CD4-positive, alpha-beta T cell treated with Interleukin-17A for 1 hour (primary cell): ENCODE measurements around the gene WAC.
A peak's percentile ranks its signal among the peaks of the same experiment; 100 is the strongest.
"Not testable (repeated sequence)": the region's sequence is repeated elsewhere in the genome, so short reads cannot be mapped to it uniquely, and the experiment has no call there.

ENCODE experiments used
- DNase-seq: peaks from one replicate; pipeline ENCODE4 v3.0.0-alpha.2; 2020

WAC gene, protein sequence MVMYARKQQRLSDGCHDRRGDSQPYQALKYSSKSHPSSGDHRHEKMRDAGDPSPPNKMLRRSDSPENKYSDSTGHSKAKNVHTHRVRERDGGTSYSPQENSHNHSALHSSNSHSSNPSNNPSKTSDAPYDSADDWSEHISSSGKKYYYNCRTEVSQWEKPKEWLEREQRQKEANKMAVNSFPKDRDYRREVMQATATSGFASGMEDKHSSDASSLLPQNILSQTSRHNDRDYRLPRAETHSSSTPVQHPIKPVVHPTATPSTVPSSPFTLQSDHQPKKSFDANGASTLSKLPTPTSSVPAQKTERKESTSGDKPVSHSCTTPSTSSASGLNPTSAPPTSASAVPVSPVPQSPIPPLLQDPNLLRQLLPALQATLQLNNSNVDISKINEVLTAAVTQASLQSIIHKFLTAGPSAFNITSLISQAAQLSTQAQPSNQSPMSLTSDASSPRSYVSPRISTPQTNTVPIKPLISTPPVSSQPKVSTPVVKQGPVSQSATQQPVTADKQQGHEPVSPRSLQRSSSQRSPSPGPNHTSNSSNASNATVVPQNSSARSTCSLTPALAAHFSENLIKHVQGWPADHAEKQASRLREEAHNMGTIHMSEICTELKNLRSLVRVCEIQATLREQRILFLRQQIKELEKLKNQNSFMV

DNA sequence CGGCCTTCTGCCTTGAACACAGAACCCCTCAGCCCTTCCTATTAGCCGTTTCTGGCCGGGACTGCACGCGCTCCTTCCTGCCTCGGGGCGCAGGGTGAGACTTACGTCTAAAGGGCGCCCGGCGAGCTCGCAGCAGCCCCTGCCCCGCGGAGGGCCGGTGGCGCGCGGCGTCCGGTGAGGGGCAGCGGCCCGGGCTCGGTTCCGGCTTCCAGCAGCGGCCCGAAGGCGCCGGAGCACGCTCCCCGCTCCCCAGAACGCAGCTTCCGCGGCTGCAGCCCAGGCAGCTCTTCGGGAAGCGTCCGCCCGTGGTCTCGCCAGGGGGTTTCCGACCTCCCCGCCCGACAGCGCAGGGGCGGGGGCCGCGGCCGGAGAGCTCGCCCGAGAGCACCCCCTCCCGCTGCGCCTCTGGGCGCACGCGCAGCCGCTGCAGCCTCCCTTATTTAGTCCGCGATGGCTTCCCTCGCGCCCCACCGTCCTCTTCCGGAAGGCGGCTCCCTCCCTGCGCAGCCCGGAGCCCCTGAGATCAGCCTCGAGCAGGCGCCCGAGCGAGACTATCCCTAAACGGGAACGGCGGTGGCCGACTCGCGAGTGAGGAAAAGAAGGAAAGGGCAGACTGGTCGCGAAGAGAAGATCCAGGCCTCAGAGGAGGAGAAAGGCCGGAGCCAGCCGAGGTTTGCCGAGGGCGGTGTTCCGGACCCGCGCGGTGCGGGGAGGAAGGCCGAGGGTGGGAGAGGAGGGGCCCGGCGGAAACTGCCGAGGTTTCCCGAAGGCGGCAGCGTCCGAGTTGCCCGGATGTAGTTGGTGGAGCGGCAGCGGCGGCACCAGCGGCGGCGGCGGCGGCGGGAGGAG, at the start of gene WAC:
TSS of gene WAC (plus strand) at position 782 of the 849 bp plus-strand sequence. CDS start 462 bp downstream, outside the sequence.
- peak; percentile 96 for DNase-seq

DNA sequence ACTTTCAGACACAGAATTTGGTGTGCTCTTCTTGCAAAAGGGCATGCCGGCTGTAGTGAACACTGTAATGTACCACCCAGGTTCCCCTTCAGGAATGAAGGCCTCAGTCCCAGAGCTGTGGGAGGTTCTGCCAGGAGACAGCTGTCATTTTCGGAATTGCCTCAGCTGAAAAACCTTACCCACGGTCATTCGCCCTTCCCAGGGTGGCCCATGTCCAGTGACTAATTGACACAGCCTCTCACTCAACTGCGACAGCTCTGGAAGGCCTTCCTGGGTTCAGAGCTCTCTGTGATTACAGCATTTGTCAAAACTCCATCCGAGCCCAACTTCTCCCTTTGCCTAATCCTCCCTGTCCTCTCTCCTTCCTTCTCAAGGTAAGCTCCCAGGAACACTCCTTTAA, 43.7 kb upstream of the WAC start:
- no peak for DNase-seq

DNA sequence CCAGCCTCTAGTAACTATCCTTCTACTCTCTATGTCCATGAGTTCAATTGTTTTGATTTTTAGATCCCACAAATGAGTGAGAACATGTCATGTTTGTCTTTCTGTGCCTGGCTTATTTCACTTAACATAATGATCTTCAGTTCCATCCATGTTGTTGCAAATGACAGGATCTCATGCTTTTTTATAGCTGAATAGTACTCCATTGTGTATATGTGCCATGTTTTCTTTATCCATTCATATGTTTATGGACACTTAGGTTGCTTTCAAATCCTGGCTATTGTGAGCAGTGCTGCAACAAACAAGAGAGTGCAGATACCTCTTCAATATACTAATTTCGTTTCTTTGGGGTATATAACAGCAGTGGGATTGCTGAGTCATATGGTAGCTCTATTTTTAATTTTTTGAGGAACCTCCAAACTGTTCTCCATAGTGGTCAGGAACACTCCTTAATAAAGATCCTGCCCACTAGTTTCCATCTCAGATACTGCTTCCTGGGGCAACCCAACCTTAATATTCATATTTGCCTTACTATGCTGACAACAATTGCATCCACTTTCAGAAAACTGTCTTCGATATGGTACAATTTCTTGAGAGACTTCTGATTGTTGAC, 42.6 kb upstream of the WAC start:
- DNase-seq, result not testable (repeated sequence)

DNA sequence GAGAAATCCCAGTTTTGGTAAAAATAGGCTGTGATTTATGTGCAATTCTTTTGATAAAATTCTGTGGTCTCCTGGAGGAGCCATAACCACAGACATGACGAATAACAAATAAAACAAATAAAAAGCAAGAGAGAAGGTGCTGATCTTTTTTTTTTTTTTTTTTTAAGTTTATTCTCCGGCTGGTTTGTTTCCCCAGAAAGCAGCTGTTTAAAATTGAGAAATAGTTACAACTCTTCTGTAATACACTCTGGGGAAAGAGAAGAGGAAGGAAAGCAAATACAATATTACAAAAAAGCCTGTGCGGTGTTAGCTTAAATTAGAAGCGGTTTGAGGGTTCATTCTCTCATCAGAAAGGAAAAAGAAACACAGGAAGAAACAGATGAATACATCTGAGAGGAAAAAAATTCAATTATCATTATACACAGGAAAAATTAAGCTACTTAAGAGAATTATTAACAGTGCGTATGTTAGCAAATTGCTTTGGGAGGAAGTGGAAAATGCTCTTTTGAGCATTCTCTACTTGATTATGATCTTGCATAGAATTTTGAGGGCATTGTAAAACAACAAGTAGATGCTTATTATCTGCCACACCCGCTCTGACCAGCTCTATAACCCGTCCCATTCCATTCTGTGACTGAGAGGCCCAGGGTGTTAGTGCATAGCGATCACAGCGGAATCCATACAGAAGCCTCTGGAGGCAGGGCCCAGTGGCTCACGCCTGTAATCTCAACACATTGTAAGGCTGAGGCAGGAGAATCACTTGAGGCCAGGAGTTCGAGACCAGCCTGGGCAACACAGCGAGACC, 40.6 kb upstream of the WAC start:
- DNase-seq, result no peak

DNA sequence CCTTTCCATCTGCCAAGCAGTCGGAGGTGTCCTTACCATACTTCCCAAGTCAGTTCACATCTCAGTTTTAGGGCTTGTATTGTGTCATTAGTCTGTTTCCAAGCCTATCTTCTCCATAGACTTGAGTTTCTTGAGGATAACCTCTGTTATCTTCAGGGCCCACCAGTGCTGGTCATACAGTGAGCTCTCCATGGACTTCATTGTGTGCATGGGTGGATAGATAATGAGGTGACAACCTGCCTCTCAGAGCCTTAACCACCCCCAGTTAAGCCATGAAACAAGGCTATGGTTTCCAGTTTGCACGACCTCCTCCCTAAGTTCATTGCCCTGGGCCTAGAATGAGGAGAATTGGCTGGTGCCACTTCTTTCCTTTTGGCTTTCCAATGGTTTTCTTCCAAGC, 38.5 kb upstream of the WAC start:
- DNase-seq, result no peak

DNA sequence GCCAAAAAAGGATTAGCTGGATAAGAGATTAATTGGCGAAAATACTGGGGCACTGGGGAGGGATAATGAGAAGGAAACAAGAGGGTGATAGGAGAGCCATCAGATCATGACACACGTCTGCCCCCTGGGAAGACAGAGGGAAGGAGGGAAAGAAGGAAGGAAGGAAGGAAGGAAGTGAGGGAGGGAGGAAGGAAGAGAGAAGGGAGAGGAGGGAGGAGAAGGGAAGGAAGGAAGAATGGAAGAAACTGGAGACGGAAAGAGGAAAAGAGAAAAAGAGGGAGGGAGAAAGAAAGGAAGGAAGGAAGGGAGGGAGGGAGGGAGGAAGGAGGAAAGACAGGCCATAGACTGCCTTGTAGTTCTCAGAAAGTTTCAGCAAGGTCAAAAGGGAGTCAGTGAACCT, 37.8 kb upstream of the WAC start:
- DNase-seq, result no peak

DNA sequence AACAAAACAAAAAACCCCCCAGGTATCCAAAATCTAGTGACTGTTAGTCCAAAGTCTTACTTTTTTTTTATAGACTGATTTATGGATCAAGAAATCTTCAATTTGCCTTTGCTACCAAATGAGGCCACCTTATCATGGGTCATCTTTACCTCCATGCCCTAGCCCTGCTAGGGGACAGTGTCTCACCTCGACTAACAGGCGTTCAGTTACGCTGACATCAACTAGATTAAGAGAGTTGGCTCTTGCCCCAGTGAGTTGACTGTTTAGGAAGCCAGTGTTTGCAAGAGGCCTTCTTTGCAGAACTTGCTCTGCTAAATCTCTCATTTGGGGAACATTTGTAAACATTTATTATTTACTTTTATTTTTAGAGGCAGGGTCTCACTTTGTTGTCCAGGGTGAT, 36.9 kb upstream of the WAC start:
- no peak for DNase-seq

DNA sequence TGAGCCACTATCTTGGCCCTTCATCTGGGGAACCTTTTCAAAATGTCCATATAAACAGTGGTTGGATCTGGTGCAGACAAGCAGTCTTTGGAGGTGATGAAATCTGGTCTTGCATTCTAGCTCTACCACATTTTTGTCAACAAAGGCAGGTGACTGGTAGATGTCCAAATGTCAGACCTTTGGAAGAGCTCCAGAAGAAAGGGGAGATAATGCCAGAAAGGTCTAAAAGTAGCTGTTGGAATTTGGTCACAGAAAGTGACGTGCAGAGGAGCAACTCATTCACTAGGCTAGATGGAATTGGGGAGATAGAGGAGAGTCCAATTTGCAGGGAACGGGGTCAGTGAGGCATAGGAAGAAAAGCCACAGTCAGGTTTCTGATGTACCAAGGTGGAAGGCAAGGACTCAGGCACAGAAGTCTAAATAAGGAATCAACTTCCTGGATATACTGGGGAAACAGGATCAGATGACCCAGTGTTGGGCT, 36.4 kb upstream of the WAC start:
- no peak for DNase-seq

DNA sequence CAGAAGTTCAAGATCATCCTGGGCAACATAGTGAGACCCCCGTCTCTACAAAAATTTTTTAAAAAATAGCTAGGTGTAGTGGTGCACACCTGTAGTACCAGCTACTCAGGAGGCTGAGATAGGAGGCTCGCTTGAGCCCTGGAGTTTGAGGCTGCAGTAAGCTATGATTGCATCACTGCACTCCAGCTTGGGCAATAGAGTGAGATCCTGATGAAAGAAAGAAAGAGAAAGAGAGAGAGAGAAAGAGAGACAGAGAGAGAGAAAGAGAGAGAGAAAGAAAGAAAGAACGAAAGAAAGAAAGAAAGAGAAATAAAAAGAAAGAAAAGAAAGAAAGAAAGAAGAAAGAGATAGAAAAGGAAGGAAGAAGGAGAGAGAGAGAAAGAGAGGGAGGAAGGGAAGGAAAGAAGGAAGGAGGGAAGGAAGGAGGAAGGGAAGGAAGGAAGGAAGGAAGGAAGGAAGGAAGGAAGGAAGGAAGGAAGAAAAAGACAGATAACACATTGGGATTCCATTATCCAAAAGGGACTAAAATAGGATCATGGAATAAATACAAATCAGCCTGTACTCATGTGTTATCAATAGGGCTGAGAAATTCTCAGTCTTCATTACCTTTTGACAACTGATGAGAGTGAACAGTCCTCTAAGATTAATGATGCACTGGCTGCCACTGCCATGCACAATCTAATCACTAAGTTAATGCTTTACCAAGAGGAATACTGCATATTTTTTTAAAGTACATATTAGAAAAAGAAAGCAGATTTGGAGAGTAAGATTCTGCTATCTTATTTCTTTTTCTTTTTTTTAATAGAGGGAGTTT, 35.4 kb upstream of the WAC start:
- no peak for DNase-seq

DNA sequence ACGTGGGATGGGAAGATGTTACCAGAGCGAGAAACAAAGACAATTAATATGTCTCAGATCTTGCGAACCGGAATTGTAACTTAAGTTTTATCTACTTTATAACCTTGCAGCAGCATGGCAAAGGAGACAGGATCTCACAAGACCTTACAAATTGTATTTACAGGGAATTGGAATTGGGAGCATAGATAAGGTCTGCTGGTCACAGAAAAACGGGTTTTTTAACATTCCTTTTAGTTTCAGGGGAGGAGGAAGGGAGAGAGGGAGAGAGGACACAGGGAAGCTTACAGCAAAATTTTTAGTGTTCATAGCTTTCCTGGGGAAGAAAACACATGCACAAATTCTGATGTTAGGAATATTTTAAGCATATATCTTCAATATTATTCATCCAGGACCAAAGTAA, 32.7 kb upstream of the WAC start:
- not testable (repeated sequence) for DNase-seq

DNA sequence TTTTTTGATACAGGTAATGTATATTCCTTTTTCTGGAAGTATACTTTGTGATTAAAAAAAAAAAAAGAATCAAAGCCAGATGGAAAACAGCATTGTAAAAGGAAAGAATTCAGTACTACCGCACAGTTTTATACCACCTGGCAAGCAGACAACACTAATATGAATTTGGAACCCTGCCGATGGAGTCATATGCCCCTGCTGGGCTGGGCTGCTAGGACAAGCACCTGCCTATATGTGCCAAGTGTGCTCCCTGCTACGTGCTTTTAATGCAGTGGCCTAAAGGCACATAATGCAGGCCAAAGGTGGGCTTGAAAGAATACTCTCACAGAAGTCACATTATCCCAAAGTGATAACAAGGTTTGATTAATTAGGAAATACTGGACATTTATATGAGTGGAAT, 29.8 kb upstream of the WAC start:
- DNase-seq, result no peak

DNA sequence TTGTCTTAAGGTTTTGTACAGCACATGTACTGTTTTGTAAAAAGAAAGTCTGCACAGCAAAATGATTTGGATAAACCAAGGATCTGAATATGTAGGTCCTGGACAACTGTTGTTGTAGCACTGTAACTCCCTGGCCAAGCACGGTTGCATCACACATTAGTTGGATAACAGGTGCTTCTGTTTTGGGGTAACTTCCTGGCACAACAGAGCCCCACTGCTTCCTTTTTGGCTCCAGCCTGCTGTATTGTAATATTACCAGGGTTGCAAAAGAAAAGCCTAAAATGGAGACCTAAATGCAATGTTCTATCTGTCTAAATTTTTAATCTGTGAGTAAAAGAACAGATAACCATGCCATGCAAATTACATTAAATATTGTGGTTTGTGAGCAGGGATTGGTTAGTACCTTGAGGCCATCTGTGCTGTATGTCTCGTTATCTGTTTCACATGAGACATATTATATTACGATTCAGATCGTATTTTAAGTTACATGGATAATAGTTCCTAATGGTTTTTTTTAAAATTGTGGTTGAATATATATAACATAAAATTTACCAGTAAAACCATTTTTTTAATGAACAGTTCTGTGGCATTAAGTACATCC, 27.5 kb upstream of the WAC start:
- DNase-seq, result no peak

DNA sequence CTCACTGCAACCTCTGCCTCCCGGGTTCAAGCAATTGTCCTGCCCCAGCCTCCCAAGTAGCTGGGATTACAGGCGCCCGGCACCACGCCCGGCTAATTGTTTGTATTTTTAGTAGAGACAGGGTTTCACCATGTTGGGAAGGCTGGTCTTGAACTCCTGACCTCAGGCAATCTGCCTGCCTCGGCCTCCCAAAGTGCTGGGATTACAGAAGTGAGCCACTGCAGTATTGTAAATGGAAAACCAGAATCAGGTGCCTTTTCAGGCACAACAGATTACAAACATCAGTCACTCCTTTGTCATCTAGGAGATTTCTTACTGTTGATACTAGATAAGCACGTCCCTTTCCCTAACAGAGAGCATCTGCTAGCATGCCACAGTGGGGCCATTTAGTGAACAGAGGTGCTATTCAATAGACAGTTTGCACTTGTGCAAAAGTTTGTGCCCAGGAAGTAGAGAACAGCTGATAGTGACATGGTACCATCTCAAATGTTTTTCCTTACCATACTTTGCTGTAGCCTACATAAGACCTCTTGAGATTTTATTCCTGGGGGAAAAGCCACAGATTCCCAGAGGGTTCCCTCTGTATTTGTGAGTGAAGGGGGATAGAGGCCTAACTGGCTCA, 24.5 kb upstream of the WAC start:
- DNase-seq, result no peak

DNA sequence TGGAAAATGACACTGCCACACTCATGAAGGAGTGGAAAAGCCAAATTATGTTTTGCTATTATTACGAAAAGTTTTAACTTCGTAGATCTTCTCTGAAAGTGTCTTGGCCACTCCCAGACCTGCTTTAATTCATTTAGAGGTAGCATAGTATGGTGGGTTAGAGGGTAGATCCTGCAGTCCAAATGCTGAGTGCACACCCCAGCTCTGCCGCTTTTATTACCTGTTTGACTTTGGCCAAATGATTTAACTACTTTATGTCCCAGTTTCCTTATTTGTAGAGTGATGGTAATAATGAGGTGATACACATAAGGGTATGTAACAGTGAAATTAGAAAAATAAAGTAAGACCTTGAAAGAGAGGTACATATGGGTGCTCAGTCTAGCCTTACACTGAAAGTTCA, 23.6 kb upstream of the WAC start:
- no peak for DNase-seq

DNA sequence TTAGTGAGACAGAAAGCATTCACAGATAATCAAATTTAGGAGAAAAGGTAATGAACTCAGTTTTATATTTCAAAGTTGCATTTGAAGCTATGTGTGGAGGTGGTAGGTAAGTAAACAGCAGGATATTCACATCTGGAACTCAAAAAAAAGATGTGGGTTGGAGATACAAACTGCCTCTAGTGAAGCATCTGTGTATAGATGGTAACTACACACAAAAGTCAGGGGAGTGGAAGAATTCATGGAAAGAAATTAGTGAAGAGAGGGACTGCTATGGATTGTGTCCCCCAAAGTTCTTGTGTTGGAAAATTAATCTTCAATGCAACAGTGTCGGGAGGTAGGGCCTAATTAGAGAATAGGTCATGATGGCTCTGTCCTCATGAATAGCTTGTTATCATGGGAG, 18.3 kb upstream of the WAC start:
- no peak for DNase-seq

DNA sequence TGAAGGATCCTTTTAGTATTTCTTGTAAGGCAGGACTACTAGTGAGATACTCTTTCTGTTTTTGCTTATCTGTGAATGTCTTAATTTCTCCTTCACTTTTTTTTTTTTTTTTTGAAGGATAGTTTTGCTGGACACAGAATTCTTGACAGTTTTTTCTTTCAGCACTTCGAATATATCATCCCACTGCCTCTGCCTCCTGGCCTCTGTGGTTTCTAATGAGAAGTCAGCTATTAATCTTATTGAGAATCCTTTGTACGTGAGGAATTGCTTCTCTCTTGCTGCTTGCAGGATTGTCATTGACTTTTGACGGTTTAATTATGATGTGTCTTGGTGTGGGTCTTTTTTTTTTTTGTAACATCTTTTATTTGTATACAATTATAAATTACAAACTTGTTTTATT, 12.6 kb upstream of the WAC start:
- no peak for DNase-seq

DNA sequence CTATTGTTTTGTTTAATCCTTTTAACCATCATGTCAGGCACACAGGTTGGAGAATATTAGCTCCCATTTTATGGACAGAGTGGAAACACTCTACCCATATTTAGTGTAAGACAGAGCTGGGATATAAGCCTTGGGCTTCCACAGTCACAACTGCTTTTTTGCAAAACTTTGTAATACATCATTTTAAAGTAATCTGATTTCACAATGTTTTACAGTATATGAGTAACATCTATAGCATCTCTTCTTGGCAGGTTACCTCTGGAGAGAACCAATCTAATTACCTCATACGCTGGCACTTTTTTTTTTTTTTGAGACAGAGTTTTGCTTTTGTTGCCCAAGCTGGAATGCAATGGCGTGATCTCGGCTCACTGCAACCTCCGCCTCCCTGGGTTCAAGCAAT, 12.1 kb upstream of the WAC start:
- not testable (repeated sequence) for DNase-seq

DNA sequence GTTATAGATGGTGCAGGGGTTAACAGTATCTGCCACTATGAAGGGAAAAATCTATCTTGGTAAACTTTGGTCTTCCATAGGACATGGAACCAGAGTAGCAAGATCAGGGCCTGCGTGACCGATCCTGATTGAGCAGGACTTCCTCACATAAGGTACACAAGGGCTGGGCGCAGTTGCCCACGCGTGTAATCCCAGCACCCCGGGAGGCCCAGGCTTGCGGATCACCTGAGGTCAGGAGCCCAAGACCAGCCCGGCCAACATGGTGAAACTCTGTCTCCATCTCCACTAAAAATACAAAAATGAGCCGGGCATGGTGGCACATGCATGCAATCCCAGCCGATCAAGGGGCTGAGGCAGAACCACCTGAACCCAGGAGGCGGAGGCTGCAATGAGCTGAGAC, 11.0 kb upstream of the WAC start:
- DNase-seq, result not testable (repeated sequence)

DNA sequence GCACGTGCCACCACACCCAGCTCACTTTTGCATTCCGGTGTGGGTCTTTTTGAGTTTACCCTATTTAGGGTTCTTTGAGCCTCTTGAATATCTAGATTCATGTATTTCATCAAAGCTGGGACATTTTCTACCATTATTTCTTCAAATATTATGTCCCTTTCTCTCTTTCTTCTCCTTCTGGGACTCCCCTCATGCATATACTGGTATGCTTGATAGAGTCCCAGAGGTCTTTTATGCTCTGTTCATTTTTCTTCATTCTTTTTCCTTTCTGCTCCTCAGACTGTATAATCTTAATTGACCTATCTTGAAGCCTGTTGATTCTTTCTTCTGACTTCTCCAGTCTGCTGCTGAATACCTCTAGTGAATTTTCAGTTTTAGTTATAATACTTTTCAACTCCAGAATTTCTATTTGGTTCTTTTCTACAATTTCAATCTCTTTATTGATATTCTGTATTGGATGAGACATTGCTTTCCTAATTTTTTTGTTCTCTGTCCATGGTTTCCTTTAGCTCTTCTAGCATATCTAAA, 9.1 kb upstream of the WAC start:
- no peak for DNase-seq

DNA sequence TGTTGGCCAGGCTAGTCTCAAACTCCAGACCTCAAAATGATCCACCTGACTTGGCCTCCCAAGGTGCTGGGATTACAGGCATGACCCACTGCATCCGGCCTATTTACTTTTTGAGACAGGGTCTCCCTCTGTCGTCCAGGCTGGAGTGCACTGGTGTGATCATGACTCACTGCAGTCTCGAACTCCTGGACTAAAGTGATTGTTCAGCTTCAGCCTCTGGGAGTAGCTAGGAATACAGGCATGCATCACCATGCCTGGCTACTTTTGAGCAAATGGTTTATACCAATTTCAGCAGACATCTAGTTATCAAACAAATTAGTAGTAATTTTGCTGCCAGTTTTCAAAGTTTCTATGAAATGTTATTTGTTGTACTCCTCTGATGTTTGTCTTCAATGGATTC, 2.2 kb upstream of the WAC start:
- no peak for DNase-seq
